Measurements from ENCODE around the gene SS18L1.

GRCh38 chr20:62208061-62208794 lies 64.7 kb downstream of the SS18L1 start:
- TF ChIP-seq, protein P1, sequence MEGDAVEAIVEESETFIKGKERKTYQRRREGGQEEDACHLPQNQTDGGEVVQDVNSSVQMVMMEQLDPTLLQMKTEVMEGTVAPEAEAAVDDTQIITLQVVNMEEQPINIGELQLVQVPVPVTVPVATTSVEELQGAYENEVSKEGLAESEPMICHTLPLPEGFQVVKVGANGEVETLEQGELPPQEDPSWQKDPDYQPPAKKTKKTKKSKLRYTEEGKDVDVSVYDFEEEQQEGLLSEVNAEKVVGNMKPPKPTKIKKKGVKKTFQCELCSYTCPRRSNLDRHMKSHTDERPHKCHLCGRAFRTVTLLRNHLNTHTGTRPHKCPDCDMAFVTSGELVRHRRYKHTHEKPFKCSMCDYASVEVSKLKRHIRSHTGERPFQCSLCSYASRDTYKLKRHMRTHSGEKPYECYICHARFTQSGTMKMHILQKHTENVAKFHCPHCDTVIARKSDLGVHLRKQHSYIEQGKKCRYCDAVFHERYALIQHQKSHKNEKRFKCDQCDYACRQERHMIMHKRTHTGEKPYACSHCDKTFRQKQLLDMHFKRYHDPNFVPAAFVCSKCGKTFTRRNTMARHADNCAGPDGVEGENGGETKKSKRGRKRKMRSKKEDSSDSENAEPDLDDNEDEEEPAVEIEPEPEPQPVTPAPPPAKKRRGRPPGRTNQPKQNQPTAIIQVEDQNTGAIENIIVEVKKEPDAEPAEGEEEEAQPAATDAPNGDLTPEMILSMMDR (conservative IDR thresholded peaks at IDR 0.05; ENCODE audit: low read depth, low read length): no peak
- no peak for TF ChIP-seq EZH2 (IDR thresholded peaks at IDR 0.05; ENCODE audit: low read length, unreplicated experiment)
